Measurements from ENCODE around the gene LHX6. TPM values are rescaled to one million over a fixed set of nuclear protein-coding genes. Genes with fewer than 3 reads are reported as not detected.

The LHX6 gene
- polyA plus RNA-seq, 4 donors: 0.27 to 7.7 (median 0.78) TPM

GRCh38 chr9:122205176-122205575, 23.6 kb downstream of the LHX6 start:
- no peaks in the 10 kb centered on the region for H3K4me1 ChIP-seq (ENCODE audit: control insufficient read depth in 3 of 3, insufficient read depth in 2 of 3, low read depth in 1 of 3, low read length in 2 of 3)
- H3K27ac ChIP-seq (ENCODE audit: low read depth in 1 of 3, low read length in 2 of 3): no peak overlapping the region
- FAIRE-seq (no peak), DNase-seq (no peak)
- H3K9me3 ChIP-seq (ENCODE audit: control insufficient read depth in 2 of 2, insufficient read depth in 1 of 2, low read depth in 1 of 2, low read length in 1 of 2): no peaks in the 10 kb centered on the region
- WGBS, 3 donors: 88 to 92% (median 91%) methylated on average over 8 of the region's 8 CpGs
- H3K4me3 ChIP-seq (ENCODE audit: low read depth in 1 of 3, low read length in 3 of 3): no peak overlapping the region
- peaks cover 0 to 34% (median 9%) of the 10 kb centered on the region in 3 donors for H3K27me3 ChIP-seq (ENCODE audit: control insufficient read depth in 3 of 3, insufficient read depth in 3 of 3, low read length in 3 of 3)
- no peaks in the 10 kb centered on the region for H3K36me3 ChIP-seq (ENCODE audit: control insufficient read depth in 3 of 3, insufficient read depth in 2 of 3, low read depth in 1 of 3, low read length in 3 of 3)

GRCh38 chr9:122204491-122204890, 24.3 kb downstream of the LHX6 start:
- 91 to 97% (median 94%) methylated on average over 12 of the region's 12 CpGs for WGBS, 3 donors
- DNase-seq (no peak), FAIRE-seq (no peak)
- Histone ChIP-seq H3K9me3 (ENCODE audit: control insufficient read depth in 2 of 2, insufficient read depth in 1 of 2, low read depth in 1 of 2, low read length in 1 of 2) (no peaks in the 10 kb centered on the region), H3K27me3 (ENCODE audit: control insufficient read depth in 3 of 3, insufficient read depth in 3 of 3, low read length in 3 of 3) (peaks cover 0 to 32% (median 9%) of the 10 kb centered on the region in 3 donors), H3K4me1 (ENCODE audit: control insufficient read depth in 3 of 3, insufficient read depth in 2 of 3, low read depth in 1 of 3, low read length in 2 of 3) (no peaks in the 10 kb centered on the region), H3K27ac (ENCODE audit: low read depth in 1 of 3, low read length in 2 of 3) (no peak overlapping the region), H3K4me3 (ENCODE audit: low read depth in 1 of 3, low read length in 3 of 3) (no peak overlapping the region), H3K36me3 (ENCODE audit: control insufficient read depth in 3 of 3, insufficient read depth in 2 of 3, low read depth in 1 of 3, low read length in 3 of 3) (no peaks in the 10 kb centered on the region)

DNA sequence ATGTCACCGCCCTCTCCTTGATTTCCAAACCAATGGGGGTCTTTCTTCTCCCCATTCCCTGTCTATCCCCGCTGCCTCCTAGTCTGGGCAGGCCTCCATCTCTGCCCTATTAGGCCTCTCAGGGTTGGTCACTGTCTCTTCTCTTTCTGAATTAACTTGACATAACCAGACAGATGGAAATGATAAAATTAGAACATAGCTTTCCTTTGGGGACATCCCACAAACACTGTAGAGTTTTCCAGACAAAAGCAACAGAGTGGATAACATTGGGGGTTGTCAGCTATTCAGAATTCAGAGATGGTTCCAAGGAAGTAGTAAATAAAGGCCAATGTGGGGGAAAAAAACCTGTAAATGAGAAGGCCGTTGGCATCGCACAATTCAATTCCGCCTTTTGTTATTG, 24.7 kb downstream of the LHX6 start:
- H3K27me3 ChIP-seq (ENCODE audit: control insufficient read depth in 3 of 3, insufficient read depth in 3 of 3, low read length in 3 of 3): peaks cover 0 to 28% (median 9%) of the 10 kb centered on the region in 3 donors
- H3K27ac ChIP-seq (ENCODE audit: low read depth in 1 of 3, low read length in 2 of 3): no peak overlapping the region
- H3K36me3 ChIP-seq (ENCODE audit: control insufficient read depth in 3 of 3, insufficient read depth in 2 of 3, low read depth in 1 of 3, low read length in 3 of 3): no peaks in the 10 kb centered on the region
- H3K4me3 ChIP-seq (ENCODE audit: low read depth in 1 of 3, low read length in 3 of 3): no peak overlapping the region
- no peaks in the 10 kb centered on the region for H3K9me3 ChIP-seq (ENCODE audit: control insufficient read depth in 2 of 2, insufficient read depth in 1 of 2, low read depth in 1 of 2, low read length in 1 of 2)
- no peak for DNase-seq
- 88 to 93% (median 92%) methylated on average over 5 of the region's 5 CpGs for WGBS, 3 donors
- FAIRE-seq: no peak
- H3K4me1 ChIP-seq (ENCODE audit: control insufficient read depth in 3 of 3, insufficient read depth in 2 of 3, low read depth in 1 of 3, low read length in 2 of 3): no peaks in the 10 kb centered on the region

GRCh38 chr9:122202111-122202510, 26.6 kb downstream of the LHX6 start:
- DNase-seq (no peak), FAIRE-seq (no peak)
- Histone ChIP-seq H3K36me3 (ENCODE audit: control insufficient read depth in 3 of 3, insufficient read depth in 2 of 3, low read depth in 1 of 3, low read length in 3 of 3) (no peaks in the 10 kb centered on the region), H3K27me3 (ENCODE audit: control insufficient read depth in 3 of 3, insufficient read depth in 3 of 3, low read length in 3 of 3) (peaks cover 0 to 11% (median 5%) of the 10 kb centered on the region in 3 donors), H3K4me3 (ENCODE audit: low read depth in 1 of 3, low read length in 3 of 3) (no peak overlapping the region), H3K9me3 (ENCODE audit: control insufficient read depth in 2 of 2, insufficient read depth in 1 of 2, low read depth in 1 of 2, low read length in 1 of 2) (no peaks in the 10 kb centered on the region), H3K4me1 (ENCODE audit: control insufficient read depth in 3 of 3, insufficient read depth in 2 of 3, low read depth in 1 of 3, low read length in 2 of 3) (no peaks in the 10 kb centered on the region), H3K27ac (ENCODE audit: low read depth in 1 of 3, low read length in 2 of 3) (no peak overlapping the region)
- WGBS, 3 donors: 26 to 41% (median 30%) methylated on average over 3 of the region's 3 CpGs

- Histone ChIP-seq H3K27ac (ENCODE audit: low read depth in 1 of 3, low read length in 2 of 3) (no peak overlapping the region), H3K9me3 (ENCODE audit: control insufficient read depth in 2 of 2, insufficient read depth in 1 of 2, low read depth in 1 of 2, low read length in 1 of 2) (no peaks in the 10 kb centered on the region), H3K36me3 (ENCODE audit: control insufficient read depth in 3 of 3, insufficient read depth in 2 of 3, low read depth in 1 of 3, low read length in 3 of 3) (no peaks in the 10 kb centered on the region), H3K4me1 (ENCODE audit: control insufficient read depth in 3 of 3, insufficient read depth in 2 of 3, low read depth in 1 of 3, low read length in 2 of 3) (no peaks in the 10 kb centered on the region), H3K27me3 (ENCODE audit: control insufficient read depth in 3 of 3, insufficient read depth in 3 of 3, low read length in 3 of 3) (peaks cover 0 to 7% (median 5%) of the 10 kb centered on the region in 3 donors), H3K4me3 (ENCODE audit: low read depth in 1 of 3, low read length in 3 of 3) (no peak overlapping the region)
- FAIRE-seq: no peak
- no peak for DNase-seq
- 90 to 98% (median 95%) methylated on average over 1 of the region's 1 CpG for WGBS, 3 donors
These were observed 27.1 kb downstream of the LHX6 start for GRCh38 chr9:122201641-122202040.

DNA sequence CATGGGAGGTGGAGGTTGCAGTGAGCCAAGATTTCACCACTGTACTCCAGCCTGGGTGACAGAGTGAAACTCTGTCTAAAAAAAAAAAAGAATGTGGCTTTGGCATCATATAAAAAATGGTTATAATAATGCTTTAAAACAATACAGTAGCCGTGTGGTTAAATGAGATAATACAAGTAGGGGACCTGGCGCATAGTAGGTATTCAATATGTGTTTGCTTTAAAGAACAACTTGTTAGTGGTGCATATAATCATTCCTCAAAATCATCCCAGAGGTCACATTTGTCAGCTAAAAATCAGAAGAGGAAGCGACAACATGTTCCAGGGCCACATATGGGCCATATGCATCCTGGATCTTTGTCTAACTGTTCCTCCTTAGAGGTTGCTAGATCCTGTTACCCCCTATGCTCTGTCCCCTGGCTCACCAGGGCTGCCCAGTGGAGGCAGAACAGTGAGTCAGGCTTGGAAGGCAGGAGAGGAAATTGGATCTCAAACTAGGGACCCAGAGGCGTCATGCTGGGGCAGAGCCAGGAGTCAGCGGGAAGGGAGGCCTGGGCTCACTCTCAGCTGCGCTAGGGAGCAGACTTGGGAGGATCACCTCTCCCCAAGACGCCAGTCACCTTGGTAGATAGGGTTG, 27.7 kb downstream of the LHX6 start:
- WGBS, 3 donors: 87 to 94% (median 92%) methylated on average over 7 of the region's 7 CpGs
- no peaks in the 10 kb centered on the region for H3K9me3 ChIP-seq (ENCODE audit: control insufficient read depth in 2 of 2, insufficient read depth in 1 of 2, low read depth in 1 of 2, low read length in 1 of 2)
- DNase-seq: no peak
- no peaks in the 10 kb centered on the region for H3K4me1 ChIP-seq (ENCODE audit: control insufficient read depth in 3 of 3, insufficient read depth in 2 of 3, low read depth in 1 of 3, low read length in 2 of 3)
- FAIRE-seq: no peak
- no peaks in the 10 kb centered on the region for H3K36me3 ChIP-seq (ENCODE audit: control insufficient read depth in 3 of 3, insufficient read depth in 2 of 3, low read depth in 1 of 3, low read length in 3 of 3)
- peaks cover 0 to 5% (median 2%) of the 10 kb centered on the region in 3 donors for H3K27me3 ChIP-seq (ENCODE audit: control insufficient read depth in 3 of 3, insufficient read depth in 3 of 3, low read length in 3 of 3)
- H3K4me3 ChIP-seq (ENCODE audit: low read depth in 1 of 3, low read length in 3 of 3): no peak overlapping the region
- no peak overlapping the region for H3K27ac ChIP-seq (ENCODE audit: low read depth in 1 of 3, low read length in 2 of 3)

DNA sequence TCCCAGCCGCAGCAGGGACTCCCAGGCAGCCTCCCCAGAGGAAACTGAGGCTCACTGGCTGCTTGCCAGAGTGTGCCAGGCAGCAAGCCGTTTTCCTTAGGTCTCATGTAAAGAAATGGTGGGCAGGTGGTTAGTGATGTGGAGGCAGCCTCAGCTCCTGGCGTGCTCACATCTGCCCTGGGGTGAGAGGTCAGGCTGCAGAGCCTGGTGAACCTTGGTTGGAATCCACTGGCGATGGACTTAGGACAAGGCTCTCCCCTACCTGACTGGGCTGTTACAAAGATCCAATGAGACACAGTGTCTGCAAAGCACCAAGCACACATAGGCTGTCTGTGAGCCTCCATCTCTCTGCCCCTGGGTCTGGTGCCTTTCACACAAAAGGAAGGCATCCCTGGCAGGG, 30.9 kb downstream of the LHX6 start:
- FAIRE-seq (no peak), DNase-seq (no peak)
- WGBS, 3 donors: 28 to 64% (median 32%) methylated on average over 4 of the region's 4 CpGs

GRCh38 chr9:122197426-122197825, 31.3 kb downstream of the LHX6 start:
- no peak overlapping the region for H3K4me3 ChIP-seq (ENCODE audit: low read depth in 1 of 3, low read length in 3 of 3)
- no peaks in the 10 kb centered on the region for H3K9me3 ChIP-seq (ENCODE audit: control insufficient read depth in 2 of 2, insufficient read depth in 1 of 2, low read depth in 1 of 2, low read length in 1 of 2)
- peaks cover 0 to 5% (median 0%) of the 10 kb centered on the region in 3 donors for H3K27me3 ChIP-seq (ENCODE audit: control insufficient read depth in 3 of 3, insufficient read depth in 3 of 3, low read length in 3 of 3)
- 15 to 45% (median 28%) methylated on average over 7 of the region's 7 CpGs for WGBS, 3 donors
- H3K36me3 ChIP-seq (ENCODE audit: control insufficient read depth in 3 of 3, insufficient read depth in 2 of 3, low read depth in 1 of 3, low read length in 3 of 3): no peaks in the 10 kb centered on the region
- peak in 1 of 2 donors; percentile 49 for DNase-seq
- H3K27ac ChIP-seq (ENCODE audit: low read depth in 1 of 3, low read length in 2 of 3): no peak overlapping the region
- no peak for FAIRE-seq
- no peaks in the 10 kb centered on the region for H3K4me1 ChIP-seq (ENCODE audit: control insufficient read depth in 3 of 3, insufficient read depth in 2 of 3, low read depth in 1 of 3, low read length in 2 of 3)

More for the DNA sequence above, 30.9 kb downstream of the LHX6 start:
- peaks cover 0 to 5% (median 0%) of the 10 kb centered on the region in 3 donors for H3K27me3 ChIP-seq (ENCODE audit: control insufficient read depth in 3 of 3, insufficient read depth in 3 of 3, low read length in 3 of 3)
- H3K4me3 ChIP-seq (ENCODE audit: low read depth in 1 of 3, low read length in 3 of 3): no peak overlapping the region
- no peaks in the 10 kb centered on the region for H3K4me1 ChIP-seq (ENCODE audit: control insufficient read depth in 3 of 3, insufficient read depth in 2 of 3, low read depth in 1 of 3, low read length in 2 of 3)
- no peaks in the 10 kb centered on the region for H3K9me3 ChIP-seq (ENCODE audit: control insufficient read depth in 2 of 2, insufficient read depth in 1 of 2, low read depth in 1 of 2, low read length in 1 of 2)
- no peak overlapping the region for H3K27ac ChIP-seq (ENCODE audit: low read depth in 1 of 3, low read length in 2 of 3)
- H3K36me3 ChIP-seq (ENCODE audit: control insufficient read depth in 3 of 3, insufficient read depth in 2 of 3, low read depth in 1 of 3, low read length in 3 of 3): no peaks in the 10 kb centered on the region

DNA sequence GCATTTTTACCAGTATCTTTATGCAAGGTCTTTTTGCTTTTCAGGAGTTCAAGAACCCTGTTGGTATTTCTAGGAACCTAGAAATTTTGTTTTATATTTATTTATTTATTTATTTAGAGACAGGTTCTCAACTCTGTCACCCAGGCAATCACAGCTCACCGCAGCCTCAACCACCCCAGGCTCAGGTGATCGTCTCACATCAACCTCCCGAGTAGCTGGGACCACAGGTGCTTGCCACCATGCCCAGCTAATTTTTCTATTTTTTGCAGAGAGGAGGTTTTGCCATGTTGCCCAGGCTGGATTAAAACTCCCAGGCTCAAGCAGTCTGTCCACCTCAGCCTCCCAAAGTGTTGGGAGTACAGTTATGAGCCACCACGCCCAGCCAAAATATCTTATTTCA, 32.9 kb downstream of the LHX6 start:
- Histone ChIP-seq H3K27me3 (ENCODE audit: control insufficient read depth in 3 of 3, insufficient read depth in 3 of 3, low read length in 3 of 3) (peaks cover 0 to 5% (median 0%) of the 10 kb centered on the region in 3 donors), H3K9me3 (ENCODE audit: control insufficient read depth in 2 of 2, insufficient read depth in 1 of 2, low read depth in 1 of 2, low read length in 1 of 2) (no peaks in the 10 kb centered on the region), H3K4me3 (ENCODE audit: low read depth in 1 of 3, low read length in 3 of 3) (no peak overlapping the region), H3K4me1 (ENCODE audit: control insufficient read depth in 3 of 3, insufficient read depth in 2 of 3, low read depth in 1 of 3, low read length in 2 of 3) (no peaks in the 10 kb centered on the region), H3K36me3 (ENCODE audit: control insufficient read depth in 3 of 3, insufficient read depth in 2 of 3, low read depth in 1 of 3, low read length in 3 of 3) (no peaks in the 10 kb centered on the region), H3K27ac (ENCODE audit: low read depth in 1 of 3, low read length in 2 of 3) (no peak overlapping the region)
- DNase-seq: no peak
- 83 to 91% (median 89%) methylated on average over 4 of the region's 4 CpGs for WGBS, 3 donors
- no peak for FAIRE-seq
